OCI-LY1 (cell line): Measurements from ENCODE around the gene SGO2.
A peak's percentile ranks its signal among the peaks of the same experiment; 100 is the strongest.

Experiments
- H2AFZ ChIP-seq: fragments of 200-600 bp; sonication (generic), shearing (Covaris generic); 2 replicates; pipeline ENCODE4 v1.6.0; 2014; ENCODE audit warnings: antibody characterized with exemption, mild to moderate bottlenecking, low read length
- H3F3A ChIP-seq: fragments of 200-600 bp; sonication (generic), shearing (Covaris generic); 2 replicates; pipeline ENCODE4 v1.6.0; 2014; ENCODE audit warnings: mild to moderate bottlenecking, antibody characterized with exemption, low read length, moderate library complexity; ENCODE audit not compliant: insufficient read depth
- H3K27ac ChIP-seq: fragments of 200-600 bp; sonication (generic); 2 replicates; pipeline ENCODE4 v1.5.1; 2014; ENCODE audit warnings: low read length, mixed run types, mild to moderate bottlenecking, low read depth; ENCODE audit not compliant: poor library complexity, severe bottlenecking
- H3K27me3 ChIP-seq: fragments of 200-600 bp; sonication (generic); 2 replicates; pipeline ENCODE4 v1.6.0; 2014; ENCODE audit warnings: antibody characterized with exemption, mild to moderate bottlenecking, low read length, moderate library complexity; ENCODE audit not compliant: insufficient read depth
- H3K36me3 ChIP-seq: fragments of 200-600 bp; sonication (generic); 2 replicates; pipeline ENCODE4 v1.6.1; 2014; ENCODE audit warnings: mild to moderate bottlenecking, antibody characterized with exemption, low read length, moderate library complexity, mixed read lengths; ENCODE audit not compliant: insufficient read depth
- H3K4me1 ChIP-seq: fragments of 200-600 bp; sonication (generic); 2 replicates; pipeline ENCODE4 v1.5.1; 2014; ENCODE audit warnings: mild to moderate bottlenecking, low read length, moderate library complexity; ENCODE audit not compliant: insufficient read depth, severe bottlenecking
- H3K4me2 ChIP-seq: fragments of 200-600 bp; sonication (generic), shearing (Covaris generic); 2 replicates; pipeline ENCODE4 v1.6.1; 2014; ENCODE audit warnings: low read length
- H3K4me3 ChIP-seq: fragments of 200-600 bp; sonication (generic); 2 replicates; pipeline ENCODE4 v1.5.1; 2014; ENCODE audit warnings: low read length, low read depth, mild to moderate bottlenecking, mixed read lengths; ENCODE audit not compliant: poor library complexity, severe bottlenecking
- H3K79me2 ChIP-seq: fragments of 200-600 bp; shearing (Covaris generic); 2 replicates; pipeline ENCODE4 v1.6.1; 2016; ENCODE audit warnings: mixed run types, low read length, mixed read lengths; ENCODE audit not compliant: insufficient read depth
- H3K9ac ChIP-seq: fragments of 200-600 bp; sonication (generic), shearing (Covaris generic); 2 replicates; pipeline ENCODE4 v1.6.1; 2014; ENCODE audit warnings: mild to moderate bottlenecking, low read length, mixed read lengths
- H3K9me2 ChIP-seq: fragments of 200-600 bp; sonication (generic), shearing (Covaris generic); 2 replicates; pipeline ENCODE4 v1.6.1; 2014; ENCODE audit warnings: low read depth, mild to moderate bottlenecking, low read length, mixed read lengths
- H3K9me3 ChIP-seq: fragments of 200-600 bp; shearing (Covaris generic); 2 replicates; pipeline ENCODE4 v1.6.1; 2014; ENCODE audit warnings: low read length, mixed read lengths
- H4K20me1 ChIP-seq: fragments of 200-600 bp; sonication (generic), shearing (Covaris generic); 2 replicates; pipeline ENCODE4 v1.6.0; 2016; ENCODE audit warnings: mild to moderate bottlenecking, low read length; ENCODE audit not compliant: insufficient read depth
- EZH2 ChIP-seq: fragments of 200-600 bp; sonication (generic), shearing (Covaris generic); IDR thresholded peaks from 2 replicates; pipeline ENCODE4 v1.8.0; 2017; ENCODE audit warnings: borderline replicate concordance, mixed run types, mild to moderate bottlenecking, antibody characterized with exemption, low read length, moderate library complexity, mixed read lengths
- TF ChIP-seq, protein P1 (sequence below): fragments of 200-600 bp; sonication (generic), shearing (Covaris generic); IDR thresholded peaks from 2 replicates; pipeline ENCODE4 v1.5.1; 2017; ENCODE audit warnings: mild to moderate bottlenecking, antibody characterized with exemption, low read length, moderate library complexity, mixed read lengths

SGO2 gene

DNA sequence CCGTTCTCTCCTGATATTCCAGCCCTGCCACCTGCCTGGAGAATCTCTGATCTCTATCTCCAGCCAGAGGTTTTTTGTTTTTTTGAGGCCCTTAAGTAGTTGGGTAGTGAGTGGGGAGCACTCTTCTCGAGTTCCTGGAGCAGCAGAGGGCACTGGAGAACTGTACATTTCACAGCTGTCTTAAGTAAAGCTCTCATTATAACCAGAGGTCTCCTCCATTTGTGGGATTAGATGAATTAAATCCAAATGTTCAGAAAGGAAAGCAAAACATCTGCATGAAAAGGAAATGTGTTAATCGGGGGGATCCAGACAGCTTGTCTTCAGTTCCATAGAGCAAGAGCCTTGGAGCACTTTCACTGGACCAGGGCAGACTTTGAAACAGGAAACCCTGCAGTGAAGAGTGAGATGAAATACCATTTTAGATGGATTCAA is 92.6 kb downstream of the SGO2 start:
- H3K27ac ChIP-seq: peak overlapping the region; percentile 81
- H3F3A ChIP-seq: no peaks in the 10 kb centered on the region
- no peak overlapping the region for H3K9ac ChIP-seq
- no peaks in the 10 kb centered on the region for H3K9me3 ChIP-seq
- H3K4me3 ChIP-seq: no peak overlapping the region
- H4K20me1 ChIP-seq: no peaks in the 10 kb centered on the region
- no peaks in the 10 kb centered on the region for H3K79me2 ChIP-seq
- H3K4me2 ChIP-seq: no peak overlapping the region
- H3K9me2 ChIP-seq: no peaks in the 10 kb centered on the region
- TF ChIP-seq EZH2: no peak
- TF ChIP-seq, protein P1, sequence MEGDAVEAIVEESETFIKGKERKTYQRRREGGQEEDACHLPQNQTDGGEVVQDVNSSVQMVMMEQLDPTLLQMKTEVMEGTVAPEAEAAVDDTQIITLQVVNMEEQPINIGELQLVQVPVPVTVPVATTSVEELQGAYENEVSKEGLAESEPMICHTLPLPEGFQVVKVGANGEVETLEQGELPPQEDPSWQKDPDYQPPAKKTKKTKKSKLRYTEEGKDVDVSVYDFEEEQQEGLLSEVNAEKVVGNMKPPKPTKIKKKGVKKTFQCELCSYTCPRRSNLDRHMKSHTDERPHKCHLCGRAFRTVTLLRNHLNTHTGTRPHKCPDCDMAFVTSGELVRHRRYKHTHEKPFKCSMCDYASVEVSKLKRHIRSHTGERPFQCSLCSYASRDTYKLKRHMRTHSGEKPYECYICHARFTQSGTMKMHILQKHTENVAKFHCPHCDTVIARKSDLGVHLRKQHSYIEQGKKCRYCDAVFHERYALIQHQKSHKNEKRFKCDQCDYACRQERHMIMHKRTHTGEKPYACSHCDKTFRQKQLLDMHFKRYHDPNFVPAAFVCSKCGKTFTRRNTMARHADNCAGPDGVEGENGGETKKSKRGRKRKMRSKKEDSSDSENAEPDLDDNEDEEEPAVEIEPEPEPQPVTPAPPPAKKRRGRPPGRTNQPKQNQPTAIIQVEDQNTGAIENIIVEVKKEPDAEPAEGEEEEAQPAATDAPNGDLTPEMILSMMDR: peak; percentile 40
- no peak overlapping the region for H2AFZ ChIP-seq
- H3K27me3 ChIP-seq: no peaks in the 10 kb centered on the region
- H3K4me1 ChIP-seq: peaks cover 38% of the 10 kb centered on the region
- H3K36me3 ChIP-seq: peaks cover 34% of the 10 kb centered on the region

DNA sequence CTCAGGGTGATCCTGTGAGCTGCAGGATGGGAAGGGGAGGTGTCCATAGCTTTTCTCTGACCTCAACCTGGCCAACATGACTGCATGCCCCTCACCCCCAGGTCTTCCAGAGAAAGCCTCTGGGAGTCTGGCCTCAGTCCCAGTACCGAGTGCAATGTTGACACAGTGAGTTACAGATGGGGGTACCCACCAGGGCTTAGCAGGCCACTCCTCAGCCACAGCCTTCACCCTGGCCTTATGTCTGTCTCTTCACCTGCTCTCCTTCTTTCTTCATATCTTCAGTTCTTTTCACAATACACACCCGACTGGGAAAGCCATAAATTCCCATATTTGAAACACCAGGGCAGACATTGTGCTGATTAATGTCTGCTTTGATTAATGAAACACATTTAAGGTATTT is 93.3 kb downstream of the SGO2 start:
- no peaks in the 10 kb centered on the region for H4K20me1 ChIP-seq
- peaks cover 38% of the 10 kb centered on the region for H3K4me1 ChIP-seq
- no peak overlapping the region for H3K4me3 ChIP-seq
- TF ChIP-seq EZH2: no peak
- TF ChIP-seq, protein P1: no peak
- H3K9ac ChIP-seq: no peak overlapping the region
- no peak overlapping the region for H3K4me2 ChIP-seq
- H3K27me3 ChIP-seq: no peaks in the 10 kb centered on the region
- H3K79me2 ChIP-seq: no peaks in the 10 kb centered on the region
- H3K9me3 ChIP-seq: no peaks in the 10 kb centered on the region
- H3K36me3 ChIP-seq: peaks cover 34% of the 10 kb centered on the region
- peak overlapping the region; percentile 10 for H3K27ac ChIP-seq
- no peaks in the 10 kb centered on the region for H3F3A ChIP-seq
- H2AFZ ChIP-seq: no peak overlapping the region
- no peaks in the 10 kb centered on the region for H3K9me2 ChIP-seq

DNA sequence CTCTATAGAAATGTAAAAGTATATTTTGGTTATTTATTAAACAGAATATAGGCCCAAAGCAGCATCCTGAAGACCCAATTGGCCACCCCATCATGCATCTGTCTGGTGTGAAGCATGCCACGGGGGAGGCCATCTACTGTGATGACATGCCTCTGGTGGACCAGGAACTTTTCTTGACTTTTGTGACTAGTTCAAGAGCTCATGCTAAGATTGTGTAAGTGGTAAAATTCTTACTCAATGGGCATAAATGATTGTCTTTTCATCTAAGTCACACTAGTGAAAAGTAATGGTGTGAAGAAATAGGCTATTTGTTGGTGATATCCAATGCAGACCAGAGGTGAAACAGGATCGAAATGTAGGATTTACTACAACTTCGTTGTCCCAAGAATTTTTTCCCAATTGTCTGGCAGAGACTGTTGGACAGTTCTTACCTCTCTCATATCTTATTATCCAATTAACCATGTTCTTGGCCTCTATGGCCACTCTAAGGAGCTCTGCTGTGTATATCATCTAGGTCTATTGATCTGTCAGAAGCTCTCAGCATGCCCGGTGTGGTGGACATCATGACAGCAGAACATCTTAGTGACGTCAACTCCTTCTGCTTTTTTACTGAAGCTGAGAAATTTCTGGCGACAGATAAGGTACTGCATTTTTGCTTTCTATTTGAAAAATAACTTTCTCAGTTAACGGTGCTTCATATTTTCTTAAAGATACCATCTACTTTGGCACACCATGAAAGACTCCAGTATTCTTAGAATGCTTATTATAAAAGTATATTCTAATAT is 94.8 kb downstream of the SGO2 start:
- Histone ChIP-seq H3K4me1 (peaks cover 30% of the 10 kb centered on the region), H3K4me2 (no peak overlapping the region), H3K9me2 (no peaks in the 10 kb centered on the region), H3F3A (no peaks in the 10 kb centered on the region), H3K27me3 (no peaks in the 10 kb centered on the region), H3K4me3 (no peak overlapping the region), H3K36me3 (peaks cover 43% of the 10 kb centered on the region; the same call in 1 of the 2 replicates), H3K9ac (no peak overlapping the region), H3K27ac (no peak overlapping the region), H2AFZ (no peak overlapping the region), H4K20me1 (no peaks in the 10 kb centered on the region), H3K9me3 (no peaks in the 10 kb centered on the region), H3K79me2 (no peaks in the 10 kb centered on the region)
- TF ChIP-seq, protein P1: no peak
- no peak for TF ChIP-seq EZH2
